HG02870 (cell line): ENCODE results near the gene TVP23A.

Experiments used
- ATAC-seq: cut with Tn5 transposase; IDR thresholded peaks from one replicate; pipeline ENCODE4 v1.9.1; 2021; ENCODE audit warnings: mild to moderate bottlenecking, moderate library complexity; ENCODE audit not compliant: unreplicated experiment

Gene TVP23A

GRCh38 chr16:10817963-10818941, at the start of gene TVP23A:
TVP23A (minus strand) TSS chr16:10818794; CDS start chr16:10818493, 301 bp downstream.
- no peak for ATAC-seq

- ATAC-seq, result no peak
Measured at GRCh38 chr16:10868104-10868595, 49.6 kb upstream of the TVP23A start.

- no peak for ATAC-seq
Measured at GRCh38 chr16:10867199-10867598, 48.6 kb upstream of the TVP23A start.

GRCh38 chr16:10865991-10866966, 47.7 kb upstream of the TVP23A start:
- no peak for ATAC-seq

GRCh38 chr16:10862438-10862837, 43.8 kb upstream of the TVP23A start:
- no peak for ATAC-seq

- no peak for ATAC-seq
Measured at GRCh38 chr16:10859658-10860057, 41.1 kb upstream of the TVP23A start.

GRCh38 chr16:10859020-10859419, 40.4 kb upstream of the TVP23A start:
- no peak for ATAC-seq

- ATAC-seq, result no peak
Measured at GRCh38 chr16:10858203-10858602, 39.6 kb upstream of the TVP23A start.

GRCh38 chr16:10856042-10856441, 37.4 kb upstream of the TVP23A start:
- no peak for ATAC-seq

- ATAC-seq, result no peak
Measured at GRCh38 chr16:10852948-10853347, 34.4 kb upstream of the TVP23A start.

- ATAC-seq, result no peak
Measured at GRCh38 chr16:10852286-10852685, 33.7 kb upstream of the TVP23A start.

- no peak for ATAC-seq
Measured at GRCh38 chr16:10851512-10851911, 32.9 kb upstream of the TVP23A start.

- ATAC-seq, result no peak
Measured at GRCh38 chr16:10850478-10850850, 31.9 kb upstream of the TVP23A start.

- no peak for ATAC-seq
Measured at GRCh38 chr16:10849736-10850477, 31.3 kb upstream of the TVP23A start.

GRCh38 chr16:10847176-10847575, 28.6 kb upstream of the TVP23A start:
- ATAC-seq, result no peak

- ATAC-seq, result no peak
Measured at GRCh38 chr16:10846213-10846998, 27.8 kb upstream of the TVP23A start.

- ATAC-seq, result no peak
Measured at GRCh38 chr16:10840703-10841102, 22.1 kb upstream of the TVP23A start.

- ATAC-seq, result no peak
Measured at GRCh38 chr16:10839279-10839666, 20.7 kb upstream of the TVP23A start.

- ATAC-seq, result no peak
Measured at GRCh38 chr16:10838621-10839278, 20.2 kb upstream of the TVP23A start.
